Measurements from ENCODE around the gene OBSCN. TPM values are rescaled to one million over a fixed set of nuclear protein-coding genes. Genes with fewer than 3 reads are reported as not detected.

The OBSCN gene
- total RNA-seq, 2 experiments from 2014 or later: 29.5 to 45.2 TPM

GRCh38 chr1:228262475-228262874 is 54.6 kb downstream of the OBSCN start:
- ChIA-PET CTCF (ENCODE audit: unreplicated experiment) (no interaction called here), POLR2A (interaction anchor here (0.5 kb wide), 2 partner anchors 69 to 125 kb away, joined by 3 to 4 read pairs; no protein-coding TSS in a partner anchor)
- no peak for DNase-seq (ENCODE audit: low spot score)
- H4K20me1 ChIP-seq (ENCODE audit: insufficient read depth, low read length): no peaks in the 10 kb centered on the region
- no peak overlapping the region for H3K4me3 ChIP-seq (ENCODE audit: low read depth, low read length, poor library complexity, severe bottlenecking)
- peaks cover 16% of the 10 kb centered on the region for H3K9me3 ChIP-seq (ENCODE audit: low read length)
- intact Hi-C loops (cut with micrococcal nuclease; ENCODE audit: unreplicated experiment): no loop called here
- H3K4me2 ChIP-seq (ENCODE audit: low read length): no peak overlapping the region
- H3K27ac ChIP-seq (ENCODE audit: low read depth, low read length, poor library complexity, severe bottlenecking): no peak overlapping the region
- no peaks in the 10 kb centered on the region for H3K4me1 ChIP-seq (ENCODE audit: insufficient read depth, low read length, poor library complexity, severe bottlenecking)
- H3K79me2 ChIP-seq (ENCODE audit: insufficient read depth, low read depth, low read length): no peaks in the 10 kb centered on the region
- no peak overlapping the region for H2AFZ ChIP-seq (ENCODE audit: low read length)
- H3K36me3 ChIP-seq (ENCODE audit: insufficient read depth, low read length): peaks cover 19% of the 10 kb centered on the region; the same call in 1 of the 2 replicates
- TF ChIP-seq EZH2phosphoT487 (IDR thresholded peaks at IDR 0.05; ENCODE audit: borderline replicate concordance, low read depth, low read length) (no peak), CTCF (conservative IDR thresholded peaks at IDR 0.05; ENCODE audit: low read length) (no peak)
- H3K9me2 ChIP-seq (ENCODE audit: insufficient read depth, low read length): no peaks in the 10 kb centered on the region
- no TSS peak for BruUV-seq (replicated peaks)

GRCh38 chr1:228263636-228264035 is 55.8 kb downstream of the OBSCN start:
- no peak overlapping the region for H3K27ac ChIP-seq (ENCODE audit: low read depth, low read length, poor library complexity, severe bottlenecking)
- no peaks in the 10 kb centered on the region for H3K9me2 ChIP-seq (ENCODE audit: insufficient read depth, low read length)
- H3K9me3 ChIP-seq (ENCODE audit: low read length): peaks cover 16% of the 10 kb centered on the region
- CTCF ChIA-PET (ENCODE audit: unreplicated experiment): no interaction called here
- POLR2A ChIA-PET: interaction anchor here (0.7 kb wide), 2 partner anchors 22 to 306 kb away, joined by 4 to 6 read pairs; no protein-coding TSS in a partner anchor
- no peak overlapping the region for H3K4me2 ChIP-seq (ENCODE audit: low read length)
- no peak overlapping the region for H2AFZ ChIP-seq (ENCODE audit: low read length)
- H3K4me3 ChIP-seq (ENCODE audit: low read depth, low read length, poor library complexity, severe bottlenecking): no peak overlapping the region
- no peaks in the 10 kb centered on the region for H4K20me1 ChIP-seq (ENCODE audit: insufficient read depth, low read length)
- BruUV-seq (replicated peaks): no TSS peak
- H3K4me1 ChIP-seq (ENCODE audit: insufficient read depth, low read length, poor library complexity, severe bottlenecking): no peaks in the 10 kb centered on the region
- no peak for DNase-seq (ENCODE audit: low spot score)
- TF ChIP-seq CTCF (conservative IDR thresholded peaks at IDR 0.05; ENCODE audit: low read length): no peak
- no peak for TF ChIP-seq EZH2phosphoT487 (IDR thresholded peaks at IDR 0.05; ENCODE audit: borderline replicate concordance, low read depth, low read length)
- peaks cover 19% of the 10 kb centered on the region; the same call in 1 of the 2 replicates for H3K36me3 ChIP-seq (ENCODE audit: insufficient read depth, low read length)
- intact Hi-C loops (cut with micrococcal nuclease; ENCODE audit: unreplicated experiment): no loop called here
- no peaks in the 10 kb centered on the region for H3K79me2 ChIP-seq (ENCODE audit: insufficient read depth, low read depth, low read length)

- no peak for TF ChIP-seq EZH2phosphoT487 (IDR thresholded peaks at IDR 0.05; ENCODE audit: borderline replicate concordance, low read depth, low read length)
- no peak for TF ChIP-seq CTCF (conservative IDR thresholded peaks at IDR 0.05; ENCODE audit: low read length)
- no peaks in the 10 kb centered on the region for H3K9me2 ChIP-seq (ENCODE audit: insufficient read depth, low read length)
- BruUV-seq (replicated peaks): no TSS peak
- DNase-seq (ENCODE audit: low spot score): no peak
- H3K4me1 ChIP-seq (ENCODE audit: insufficient read depth, low read length, poor library complexity, severe bottlenecking): no peaks in the 10 kb centered on the region
- no peak overlapping the region for H3K27ac ChIP-seq (ENCODE audit: low read depth, low read length, poor library complexity, severe bottlenecking)
- no peaks in the 10 kb centered on the region for H4K20me1 ChIP-seq (ENCODE audit: insufficient read depth, low read length)
- ChIA-PET CTCF (ENCODE audit: unreplicated experiment) (no interaction called here), POLR2A (no interaction called here)
- H3K79me2 ChIP-seq (ENCODE audit: insufficient read depth, low read depth, low read length): no peaks in the 10 kb centered on the region
- H3K9me3 ChIP-seq (ENCODE audit: low read length): peaks cover 16% of the 10 kb centered on the region
- no peak overlapping the region for H3K4me3 ChIP-seq (ENCODE audit: low read depth, low read length, poor library complexity, severe bottlenecking)
- H3K4me2 ChIP-seq (ENCODE audit: low read length): no peak overlapping the region
- intact Hi-C loops (cut with micrococcal nuclease; ENCODE audit: unreplicated experiment): no loop called here
- no peak overlapping the region for H2AFZ ChIP-seq (ENCODE audit: low read length)
- H3K36me3 ChIP-seq (ENCODE audit: insufficient read depth, low read length): peaks cover 19% of the 10 kb centered on the region; the same call in 1 of the 2 replicates
Measured at GRCh38 chr1:228264090-228264829, 56.4 kb downstream of the OBSCN start.

All from OCI-LY7 (cell line).